ENCODE measurements around the gene VPS37B.

GRCh38 chr12:122844366-122844971 lies 51.5 kb downstream of the VPS37B start:
- TF ChIP-seq CTCF (conservative IDR thresholded peaks at IDR 0.05) (no peak), ZFX (IDR thresholded peaks at IDR 0.05) (no peak)
